DND-41 (cell line): ENCODE measurements around the gene ZNF236.

Experiments used
- CTCF ChIP-seq: IDR thresholded peaks from 2 replicates; pipeline ENCODE4 v1.5.1; 2012; ENCODE audit warnings: borderline replicate concordance, low read length, moderate library complexity, mild to moderate bottlenecking; ENCODE audit not compliant: poor library complexity, severe bottlenecking; ENCODE audit errors: extremely low read depth
- EZH2 ChIP-seq: IDR thresholded peaks from 3 replicates; pipeline ENCODE4 v1.6.1; 2012; ENCODE audit warnings: borderline replicate concordance, low read depth, mild to moderate bottlenecking, moderate library complexity, low read length, inconsistent platforms; ENCODE audit not compliant: severe bottlenecking

GRCh38 chr18:76844742-76845477 is 22.6 kb downstream of the ZNF236 start:
- TF ChIP-seq CTCF (no peak), EZH2 (no peak)
